Measurements from ENCODE around the gene NEB. TPM values are rescaled to one million over a fixed set of nuclear protein-coding genes. Genes with fewer than 3 reads are reported as not detected.

The NEB gene
- total and polyA plus RNA-seq, 7 donors, result 796 to 7,790 (median 2,020) TPM

GRCh38 chr2:151619337-151619989 lies 114.8 kb downstream of the NEB start:
- Histone ChIP-seq H3K4me3 (no peak overlapping the region), H3K9me3 (no peaks in the 10 kb centered on the region), H3K4me1 (peaks cover 17% of the 10 kb centered on the region), H3K36me3 (ENCODE audit: insufficient read depth in 1 of 2, low read depth in 1 of 2) (peaks cover 5 to 100% of the 10 kb centered on the region in 2 donors), H3K27ac (peak overlapping the region; percentile 59), H3K27me3 (ENCODE audit: insufficient read depth in 3 of 3, low read length in 2 of 3) (no peaks in the 10 kb centered on the region)
- intact Hi-C loops (cut with DNase I), result no loop called here
- peak; percentile 38 to 60 (median 46) for ATAC-seq
- 51 to 67% (median 53%) methylated on average over 13 of the region's 13 CpGs for WGBS, 3 donors
- DNase-seq, result no peak
- TF ChIP-seq, protein P1, sequence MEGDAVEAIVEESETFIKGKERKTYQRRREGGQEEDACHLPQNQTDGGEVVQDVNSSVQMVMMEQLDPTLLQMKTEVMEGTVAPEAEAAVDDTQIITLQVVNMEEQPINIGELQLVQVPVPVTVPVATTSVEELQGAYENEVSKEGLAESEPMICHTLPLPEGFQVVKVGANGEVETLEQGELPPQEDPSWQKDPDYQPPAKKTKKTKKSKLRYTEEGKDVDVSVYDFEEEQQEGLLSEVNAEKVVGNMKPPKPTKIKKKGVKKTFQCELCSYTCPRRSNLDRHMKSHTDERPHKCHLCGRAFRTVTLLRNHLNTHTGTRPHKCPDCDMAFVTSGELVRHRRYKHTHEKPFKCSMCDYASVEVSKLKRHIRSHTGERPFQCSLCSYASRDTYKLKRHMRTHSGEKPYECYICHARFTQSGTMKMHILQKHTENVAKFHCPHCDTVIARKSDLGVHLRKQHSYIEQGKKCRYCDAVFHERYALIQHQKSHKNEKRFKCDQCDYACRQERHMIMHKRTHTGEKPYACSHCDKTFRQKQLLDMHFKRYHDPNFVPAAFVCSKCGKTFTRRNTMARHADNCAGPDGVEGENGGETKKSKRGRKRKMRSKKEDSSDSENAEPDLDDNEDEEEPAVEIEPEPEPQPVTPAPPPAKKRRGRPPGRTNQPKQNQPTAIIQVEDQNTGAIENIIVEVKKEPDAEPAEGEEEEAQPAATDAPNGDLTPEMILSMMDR (IDR thresholded peaks at IDR 0.05), result no peak

DNA sequence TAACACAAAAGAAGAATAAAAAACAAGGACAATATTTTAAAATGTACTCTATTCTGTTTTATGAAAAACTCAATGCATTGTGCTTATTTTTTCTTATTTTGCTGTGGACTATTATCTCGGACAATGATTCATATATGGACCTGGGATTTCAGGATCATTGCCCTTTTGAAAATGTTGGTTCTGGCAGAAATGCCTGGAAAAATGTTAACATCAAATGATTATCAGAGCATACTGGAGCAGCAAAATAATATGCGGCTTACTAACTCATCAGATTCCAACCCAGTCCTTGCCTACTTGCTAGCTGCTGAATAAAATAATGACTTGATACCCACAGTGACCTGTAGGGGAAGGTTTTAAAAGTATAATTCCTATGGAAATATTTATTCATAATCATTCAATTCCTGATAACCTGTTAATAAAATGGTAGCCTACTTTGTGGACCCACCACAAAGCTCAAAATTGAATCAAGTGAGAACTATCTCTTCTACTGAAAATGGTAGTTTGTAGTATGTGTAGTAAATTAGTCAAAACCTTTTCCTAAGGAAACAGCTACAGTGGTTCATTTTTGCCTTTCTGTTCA lies 117.4 kb downstream of the NEB start:
- DNase-seq, result no peak
- no peak for ATAC-seq
- intact Hi-C loops (cut with DNase I), result no loop called here
- H3K4me3 ChIP-seq, result no peak overlapping the region
- peaks cover 8 to 100% of the 10 kb centered on the region in 2 donors for H3K36me3 ChIP-seq (ENCODE audit: insufficient read depth in 1 of 2, low read depth in 1 of 2)
- WGBS, 3 donors, result 94 to 98% (median 95%) methylated on average over 2 of the region's 2 CpGs
- H3K9me3 ChIP-seq, result no peaks in the 10 kb centered on the region
- TF ChIP-seq, protein P1 (IDR thresholded peaks at IDR 0.05), result no peak
- H3K27me3 ChIP-seq (ENCODE audit: insufficient read depth in 3 of 3, low read length in 2 of 3), result no peaks in the 10 kb centered on the region
- peak overlapping the region; percentile 34 for H3K27ac ChIP-seq
- H3K4me1 ChIP-seq, result peaks cover 27% of the 10 kb centered on the region

DNA sequence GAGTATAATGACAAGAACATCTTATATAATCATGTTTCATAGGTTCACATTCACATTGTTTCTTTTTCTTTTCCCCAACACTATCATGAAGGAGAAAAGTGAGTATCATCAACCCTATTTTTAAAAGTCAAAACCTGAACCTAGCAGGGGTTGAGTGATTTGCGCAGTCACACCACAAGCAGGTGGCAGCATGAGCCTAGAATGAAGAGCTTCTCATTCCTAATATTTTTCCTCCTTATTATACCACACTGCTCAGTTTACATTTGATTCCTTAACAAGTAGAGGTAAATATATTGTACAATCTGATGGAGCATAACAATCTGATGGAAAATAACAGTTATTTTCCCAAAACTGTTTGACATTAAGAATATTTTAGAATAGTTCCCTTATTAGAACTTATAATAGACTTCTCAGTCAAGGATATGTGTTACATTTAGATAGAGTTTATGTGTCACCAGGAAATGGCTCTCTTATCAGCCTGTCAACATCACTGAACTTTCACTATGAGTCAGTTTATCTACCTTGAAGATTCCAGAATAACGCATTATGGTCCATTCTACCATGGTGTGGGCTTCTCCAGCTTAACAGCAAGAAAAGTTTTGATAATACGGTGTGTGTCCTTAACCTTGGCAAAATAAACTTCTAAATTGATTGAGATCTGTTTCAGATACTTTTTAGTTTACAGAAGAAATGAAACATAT lies 119.5 kb downstream of the NEB start:
- DNase-seq, result no peak
- no peak for ATAC-seq
- Histone ChIP-seq H3K27ac (peak overlapping the region; percentile 41), H3K9me3 (no peaks in the 10 kb centered on the region), H3K4me1 (peaks cover 44% of the 10 kb centered on the region), H3K36me3 (ENCODE audit: insufficient read depth in 1 of 2, low read depth in 1 of 2) (peaks cover 9 to 100% of the 10 kb centered on the region in 2 donors), H3K27me3 (ENCODE audit: insufficient read depth in 3 of 3, low read length in 2 of 3) (no peaks in the 10 kb centered on the region), H3K4me3 (no peak overlapping the region)
- 92 to 98% (median 93%) methylated on average over 3 of the region's 3 CpGs for WGBS, 3 donors
- TF ChIP-seq, protein P1 (IDR thresholded peaks at IDR 0.05), result no peak
- intact Hi-C loops (cut with DNase I), result loop anchor here in 1 of 2 donors (1.0 kb wide), 1 partner anchor 46 kb away; no protein-coding TSS in a partner anchor

DNA sequence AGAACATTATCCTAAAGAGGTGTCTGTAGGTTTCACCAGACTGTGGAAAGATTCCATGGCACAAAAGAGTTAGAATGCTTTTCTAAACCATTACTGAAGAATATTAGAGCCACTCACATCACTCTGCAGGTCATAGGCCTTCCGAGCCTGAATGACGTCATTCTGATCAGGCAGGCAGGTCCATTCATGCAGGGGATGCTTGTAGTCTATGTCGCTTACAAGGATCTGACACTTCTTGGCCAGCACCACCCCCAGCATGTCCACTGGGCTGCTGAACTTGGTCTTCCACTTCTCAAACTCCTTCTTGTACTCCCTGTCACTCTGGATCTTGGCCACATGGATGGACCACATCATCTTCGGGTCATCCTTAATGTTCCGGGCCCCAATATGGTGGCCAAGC lies 120.1 kb downstream of the NEB start:
- WGBS, 3 donors, result 67 to 87% (median 70%) methylated on average over 5 of the region's 5 CpGs

More for the DNA sequence above, 120.1 kb downstream of the NEB start:
- peak in 1 of 2 donors; percentile 16 for DNase-seq
- intact Hi-C loops (cut with DNase I), result loop anchor here in 1 of 2 donors (1.0 kb wide), 1 partner anchor 46 kb away; no protein-coding TSS in a partner anchor
- peaks cover 11 to 100% of the 10 kb centered on the region in 2 donors for H3K36me3 ChIP-seq (ENCODE audit: insufficient read depth in 1 of 2, low read depth in 1 of 2)
- no peaks in the 10 kb centered on the region for H3K27me3 ChIP-seq (ENCODE audit: insufficient read depth in 3 of 3, low read length in 2 of 3)
- no peak overlapping the region for H3K4me3 ChIP-seq
- peak in 1 of 4 donors; percentile 11 for ATAC-seq
- H3K9me3 ChIP-seq, result no peaks in the 10 kb centered on the region
- H3K27ac ChIP-seq, result peak overlapping the region; percentile 41
- H3K4me1 ChIP-seq, result peaks cover 47% of the 10 kb centered on the region
- TF ChIP-seq, protein P1 (IDR thresholded peaks at IDR 0.05), result no peak

Measured in psoas muscle (tissue), 8 donors.